ENCODE data around the gene SOAT2. TPM values are rescaled to one million over a fixed set of nuclear protein-coding genes. Genes with fewer than 3 reads are reported as not detected.
"Not testable (repeated sequence)": the region's sequence is repeated elsewhere in the genome, so short reads cannot be mapped to it uniquely, and the experiment has no call there.

Gene SOAT2
- total RNA-seq, 4 donors from 2014 or later = 13.3 to 55.0 (median 34.5) TPM; not detected in 1

DNA sequence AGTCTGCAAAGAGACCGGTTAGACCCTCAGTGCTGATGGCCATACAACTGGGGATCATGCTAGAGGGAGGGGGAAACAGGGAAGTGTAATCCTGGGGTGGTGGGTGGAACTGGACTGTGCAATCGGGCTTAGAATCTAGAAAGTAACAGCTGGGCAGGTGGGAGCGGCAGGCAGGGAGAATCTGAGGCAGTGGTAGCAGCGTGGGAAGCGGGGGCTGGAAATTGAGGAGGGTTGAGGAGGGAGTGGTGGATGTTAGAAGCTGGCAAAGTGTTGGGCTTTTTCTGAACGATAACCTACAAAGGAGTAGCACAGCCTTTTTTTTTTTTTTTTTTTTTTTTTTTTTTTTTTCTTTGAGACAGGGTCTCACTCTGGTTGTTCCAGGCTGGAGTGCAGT, 8.9 kb upstream of the SOAT2 start:
- no peak for DNase-seq
- H3K36me3 ChIP-seq = no peaks in the 10 kb centered on the region
- H3K27me3 ChIP-seq = no peaks in the 10 kb centered on the region
- no peak overlapping the region for H3K4me3 ChIP-seq
- peak overlapping the region in 3 of 4 donors; percentile 46 to 74 (median 65) for H3K27ac ChIP-seq
- no peaks in the 10 kb centered on the region for H3K9me3 ChIP-seq
- H3K4me1 ChIP-seq = peaks cover 0 to 27% (median 4%) of the 10 kb centered on the region in 4 donors
- TF ChIP-seq POLR2A (IDR thresholded peaks at IDR 0.05) = no peak
- TF ChIP-seq, protein P1, sequence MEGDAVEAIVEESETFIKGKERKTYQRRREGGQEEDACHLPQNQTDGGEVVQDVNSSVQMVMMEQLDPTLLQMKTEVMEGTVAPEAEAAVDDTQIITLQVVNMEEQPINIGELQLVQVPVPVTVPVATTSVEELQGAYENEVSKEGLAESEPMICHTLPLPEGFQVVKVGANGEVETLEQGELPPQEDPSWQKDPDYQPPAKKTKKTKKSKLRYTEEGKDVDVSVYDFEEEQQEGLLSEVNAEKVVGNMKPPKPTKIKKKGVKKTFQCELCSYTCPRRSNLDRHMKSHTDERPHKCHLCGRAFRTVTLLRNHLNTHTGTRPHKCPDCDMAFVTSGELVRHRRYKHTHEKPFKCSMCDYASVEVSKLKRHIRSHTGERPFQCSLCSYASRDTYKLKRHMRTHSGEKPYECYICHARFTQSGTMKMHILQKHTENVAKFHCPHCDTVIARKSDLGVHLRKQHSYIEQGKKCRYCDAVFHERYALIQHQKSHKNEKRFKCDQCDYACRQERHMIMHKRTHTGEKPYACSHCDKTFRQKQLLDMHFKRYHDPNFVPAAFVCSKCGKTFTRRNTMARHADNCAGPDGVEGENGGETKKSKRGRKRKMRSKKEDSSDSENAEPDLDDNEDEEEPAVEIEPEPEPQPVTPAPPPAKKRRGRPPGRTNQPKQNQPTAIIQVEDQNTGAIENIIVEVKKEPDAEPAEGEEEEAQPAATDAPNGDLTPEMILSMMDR (IDR thresholded peaks at IDR 0.05) = no peak

DNA sequence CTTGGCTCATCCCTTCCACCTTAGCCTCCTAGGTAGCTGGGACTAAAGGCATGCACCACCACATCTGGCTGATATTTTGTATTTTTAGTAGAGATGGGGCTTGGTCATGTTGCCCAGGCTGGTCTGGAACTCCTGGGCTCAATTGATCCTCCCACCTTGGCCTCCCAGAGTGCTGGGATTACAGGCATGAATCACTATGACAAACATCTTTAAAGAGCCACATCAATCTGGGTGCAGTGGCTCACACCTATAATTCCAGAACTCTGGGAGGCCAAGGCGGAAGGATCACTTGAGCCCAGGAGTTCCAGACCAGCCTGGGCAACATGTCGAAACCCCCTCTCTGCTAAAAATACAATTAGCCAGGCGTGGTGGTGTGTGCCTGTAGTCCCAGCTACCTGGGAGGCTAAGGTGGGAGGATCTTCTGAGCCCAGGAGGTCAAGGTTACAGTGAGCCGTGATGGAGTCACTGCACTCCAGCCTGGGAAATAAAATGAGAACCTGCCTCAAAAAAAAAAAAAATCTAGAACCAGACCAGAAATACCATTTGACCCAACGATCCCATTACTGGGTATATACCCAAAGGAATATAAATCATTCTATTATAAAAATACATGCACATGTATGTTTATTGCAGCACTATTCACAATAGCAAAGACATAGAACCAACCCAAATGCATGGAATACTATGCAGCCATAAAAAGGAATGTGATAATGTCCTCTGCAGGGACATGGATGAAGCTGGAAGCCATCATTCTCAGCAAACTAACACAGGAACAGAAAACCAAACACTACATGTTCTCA, 8.3 kb upstream of the SOAT2 start:
- DNase-seq, H3K36me3 ChIP-seq, H3K27me3 ChIP-seq, H3K9me3 ChIP-seq, H3K4me3 ChIP-seq: not testable (repeated sequence)
- Histone ChIP-seq H3K4me1 (peaks cover 0 to 27% (median 4%) of the 10 kb centered on the region in 4 donors), H3K27ac (peak overlapping the region in 1 of 4 donors; percentile 88)

DNA sequence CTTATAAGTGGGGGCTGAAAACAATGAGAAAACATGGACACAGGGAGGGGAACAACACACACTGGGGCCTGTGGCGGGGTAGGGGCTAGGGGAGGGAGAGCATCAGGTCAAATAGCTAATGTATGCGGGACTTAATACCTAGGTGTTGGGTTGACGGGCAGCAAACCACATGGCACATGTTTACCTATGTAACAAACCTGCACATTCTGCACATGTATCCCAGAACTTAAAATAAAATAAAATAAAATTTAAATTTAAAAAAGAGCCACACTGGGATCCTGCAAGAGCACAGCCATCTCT, 7.7 kb upstream of the SOAT2 start:
- not testable (repeated sequence) for H3K9me3 ChIP-seq, H3K36me3 ChIP-seq, H3K4me3 ChIP-seq, H3K27me3 ChIP-seq, DNase-seq
- Histone ChIP-seq H3K4me1 (peaks cover 0 to 27% (median 4%) of the 10 kb centered on the region in 4 donors), H3K27ac (peak overlapping the region in 1 of 4 donors; percentile 88)

DNA sequence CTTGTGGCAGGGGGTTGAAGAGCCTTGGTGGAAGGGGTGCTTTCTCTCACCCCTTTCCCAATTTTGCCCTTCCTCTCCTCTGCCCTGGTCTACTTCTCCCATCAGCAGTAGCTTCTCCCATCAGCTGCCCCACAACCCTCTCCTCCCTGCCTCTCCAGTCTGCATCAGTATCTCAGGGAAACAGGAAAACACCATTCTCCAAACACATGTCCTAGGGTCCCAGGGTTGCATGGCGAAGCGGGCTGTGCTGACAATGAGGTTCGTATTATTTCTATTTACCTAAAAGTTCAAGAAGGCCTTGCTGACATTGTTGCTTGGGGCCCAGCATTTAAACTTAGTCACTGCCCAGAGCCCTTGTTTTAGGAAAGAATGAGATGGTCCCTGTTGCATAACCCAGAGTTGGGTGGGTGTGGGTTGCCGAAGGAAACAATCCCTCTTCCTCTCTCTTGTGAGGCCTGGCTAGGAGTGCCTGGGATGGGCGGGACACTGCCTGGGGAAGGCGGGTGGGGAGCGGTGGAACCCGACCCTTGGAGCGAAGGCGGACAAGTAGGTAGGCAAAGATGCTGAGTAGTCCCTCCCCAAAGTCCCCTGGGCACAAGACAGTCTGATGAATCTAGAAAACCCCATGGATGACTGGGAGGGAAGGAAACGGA, 7.1 kb upstream of the SOAT2 start:
- Histone ChIP-seq H3K4me1 (peaks cover 0 to 27% (median 4%) of the 10 kb centered on the region in 4 donors), H3K4me3 (peak overlapping the region in 1 of 4 donors; percentile 62), H3K36me3 (no peaks in the 10 kb centered on the region), H3K27me3 (no peaks in the 10 kb centered on the region), H3K9me3 (no peaks in the 10 kb centered on the region), H3K27ac (peak overlapping the region; percentile 61 to 88 (median 76))
- no peak for TF ChIP-seq POLR2A (IDR thresholded peaks at IDR 0.05)
- TF ChIP-seq, protein P1 (IDR thresholded peaks at IDR 0.05) = no peak
- DNase-seq = peak in 1 of 3 donors; percentile 67

DNA sequence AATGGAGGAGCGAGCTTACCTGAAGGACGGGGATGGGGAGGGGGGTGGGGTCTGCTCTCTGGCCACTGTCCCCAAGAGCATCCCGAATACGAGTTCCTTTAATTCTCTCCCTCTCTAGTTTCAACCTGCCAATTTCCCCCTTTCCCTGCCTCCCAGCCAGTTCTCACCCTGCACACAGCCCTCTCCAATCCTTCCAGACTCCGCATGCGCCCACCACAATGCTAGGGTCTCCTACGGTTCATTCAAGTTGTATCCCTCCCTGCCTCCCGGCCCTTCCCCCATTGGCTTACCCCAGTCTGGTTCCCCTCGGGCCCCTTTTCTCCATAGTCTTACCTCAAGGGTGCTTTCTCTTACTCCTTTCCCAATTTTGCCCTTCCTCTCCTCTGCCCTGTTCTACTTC, 6.5 kb upstream of the SOAT2 start:
- no peak for TF ChIP-seq POLR2A (IDR thresholded peaks at IDR 0.05)
- no peak for DNase-seq

DNA sequence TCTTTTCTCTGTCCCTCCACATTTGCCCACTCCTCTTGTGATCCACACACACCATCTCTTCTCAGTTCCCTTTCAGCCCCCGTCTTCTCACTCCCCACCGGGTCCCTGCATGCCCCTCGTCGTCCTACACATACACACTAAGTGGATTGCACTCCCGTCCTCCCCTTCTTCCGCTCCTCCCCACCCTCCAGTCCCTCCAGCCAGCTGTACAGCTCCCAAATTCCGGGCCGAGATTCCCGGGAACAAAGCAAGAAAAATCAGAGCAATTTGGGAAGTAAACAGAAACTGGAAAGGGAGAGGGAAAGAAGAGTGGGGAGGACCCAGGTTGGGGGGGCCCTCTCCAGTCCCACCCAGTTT, 6.1 kb upstream of the SOAT2 start:
- Histone ChIP-seq H3K36me3 (no peaks in the 10 kb centered on the region), H3K27me3 (no peaks in the 10 kb centered on the region), H3K4me3 (peak overlapping the region; percentile 49 to 62 (median 61)), H3K27ac (peak overlapping the region; percentile 61 to 88 (median 76)), H3K4me1 (peaks cover 0 to 27% (median 5%) of the 10 kb centered on the region in 4 donors), H3K9me3 (no peaks in the 10 kb centered on the region)
- no peak for DNase-seq
- no peak for TF ChIP-seq POLR2A (IDR thresholded peaks at IDR 0.05)
- TF ChIP-seq, protein P1 (IDR thresholded peaks at IDR 0.05) = no peak

More for the DNA sequence above, 6.5 kb upstream of the SOAT2 start:
- no peaks in the 10 kb centered on the region for H3K9me3 ChIP-seq
- H3K4me3 ChIP-seq = peak overlapping the region; percentile 49 to 62 (median 61)
- no peaks in the 10 kb centered on the region for H3K27me3 ChIP-seq
- peaks cover 0 to 27% (median 4%) of the 10 kb centered on the region in 4 donors for H3K4me1 ChIP-seq
- no peaks in the 10 kb centered on the region for H3K36me3 ChIP-seq
- peak overlapping the region; percentile 61 to 88 (median 76) for H3K27ac ChIP-seq
